NK-92 (cell line): ENCODE results near the gene PEX5.

ENCODE experiments used
- DNase-seq: peaks from one replicate; lab custom pipeline; 2025; ENCODE audit not compliant: unreplicated experiment; lab: John Stamatoyannopoulos, UW

PEX5 gene

GRCh38 chr12:7189398-7190267, at the start of gene PEX5:
Gene PEX5 (plus strand): TSS chr12:7189686. CDS start chr12:7190378, 692 bp downstream.
- DNase-seq = no peak

GRCh38 chr12:7141351-7142005, 48.0 kb upstream of the PEX5 start:
- DNase-seq = no peak

- DNase-seq = no peak
These were observed 47.3 kb upstream of the PEX5 start for GRCh38 chr12:7142056-7142644.

GRCh38 chr12:7142809-7143465, 46.5 kb upstream of the PEX5 start:
- DNase-seq = no peak

GRCh38 chr12:7143564-7143963, 45.9 kb upstream of the PEX5 start:
- no peak for DNase-seq

- DNase-seq = no peak
These were observed 44.9 kb upstream of the PEX5 start for GRCh38 chr12:7144414-7145120.

GRCh38 chr12:7145671-7146070, 43.8 kb upstream of the PEX5 start:
- DNase-seq = no peak

GRCh38 chr12:7146228-7146627, 43.3 kb upstream of the PEX5 start:
- no peak for DNase-seq

GRCh38 chr12:7146906-7147305, 42.6 kb upstream of the PEX5 start:
- DNase-seq = no peak

- DNase-seq = no peak
These were observed 39.1 kb upstream of the PEX5 start for GRCh38 chr12:7150356-7150755.

- DNase-seq = no peak
These were observed 38.6 kb upstream of the PEX5 start for GRCh38 chr12:7150841-7151240.

- no peak for DNase-seq
These were observed 38.0 kb upstream of the PEX5 start for GRCh38 chr12:7151532-7151931.

- no peak for DNase-seq
These were observed 36.7 kb upstream of the PEX5 start for GRCh38 chr12:7152818-7153217.

- no peak for DNase-seq
These were observed 35.4 kb upstream of the PEX5 start for GRCh38 chr12:7154042-7154441.

- no peak for DNase-seq
These were observed 34.5 kb upstream of the PEX5 start for GRCh38 chr12:7154901-7155470.

GRCh38 chr12:7155471-7156034, 33.9 kb upstream of the PEX5 start:
- no peak for DNase-seq

GRCh38 chr12:7156259-7157197, 33.0 kb upstream of the PEX5 start:
- DNase-seq = no peak

GRCh38 chr12:7157391-7157790, 32.1 kb upstream of the PEX5 start:
- no peak for DNase-seq
